Cardiac muscle cell (in vitro differentiated cells and primary cell): ENCODE measurements around the gene TTC33. TPM values are rescaled to one million over a fixed set of nuclear protein-coding genes. Genes with fewer than 3 reads are reported as not detected.

ENCODE experiments used
- DNase-seq, 2 donors: peaks; one replicate each; pipeline versions ENCODE4 v3.0.0 to v3.0.0-alpha.2; 2010 to 2017; ENCODE audit warnings: low read depth in 1 of 2, low spot score in 1 of 2
- H3K27ac ChIP-seq: fragments of 200-600 bp; sonication (generic); 2 replicates; pipeline ENCODE4 v1.5.1; 2016
- H3K27me3 ChIP-seq: fragments of 200-600 bp; sonication (generic); 2 replicates; pipeline ENCODE4 v1.6.0; 2016; ENCODE audit warnings: control low read depth
- H3K36me3 ChIP-seq: fragments of 200-600 bp; sonication (generic); 2 replicates; pipeline ENCODE4 v1.5.1; 2016; ENCODE audit warnings: control low read depth
- H3K4me1 ChIP-seq: fragments of 200-600 bp; sonication (generic); 2 replicates; pipeline ENCODE4 v1.8.1; 2017; ENCODE audit warnings: low read depth, mild to moderate bottlenecking, mixed run types
- H3K4me3 ChIP-seq: fragments of 200-600 bp; sonication (generic); 2 replicates; pipeline ENCODE4 v1.5.1; 2016; ENCODE audit warnings: mild to moderate bottlenecking
- H3K9me3 ChIP-seq: fragments of 200-600 bp; sonication (generic); 2 replicates; pipeline ENCODE4 v1.5.1; 2017; ENCODE audit warnings: low read depth, mild to moderate bottlenecking, control low read depth
- polyA plus RNA-seq: library from polyadenylated mRNA; unstranded; fragments of >200 nt; fragmentation: Nextera tagmentation; extraction: Ambion mirVana; gene quantifications from 2 replicates; pipeline ENCODE4 v1.2.1, GENCODE V29; 2016
- total RNA-seq: library from RNA; depleted of rRNA; stranded (reverse); fragments of >200 nt; gene quantifications from 2 replicates; pipeline ENCODE4 v1.2.3, GENCODE V29; 2016
- TF ChIP-seq, protein P1 (sequence below): IDR thresholded peaks from 2 replicates; pipeline ENCODE4 v1.5.1; 2012; ENCODE audit warnings: low read depth, mild to moderate bottlenecking, low read length

Gene TTC33
- total and polyA plus RNA-seq, 2 experiments from 2014 or later, result 16.3 to 46.7 TPM

DNA sequence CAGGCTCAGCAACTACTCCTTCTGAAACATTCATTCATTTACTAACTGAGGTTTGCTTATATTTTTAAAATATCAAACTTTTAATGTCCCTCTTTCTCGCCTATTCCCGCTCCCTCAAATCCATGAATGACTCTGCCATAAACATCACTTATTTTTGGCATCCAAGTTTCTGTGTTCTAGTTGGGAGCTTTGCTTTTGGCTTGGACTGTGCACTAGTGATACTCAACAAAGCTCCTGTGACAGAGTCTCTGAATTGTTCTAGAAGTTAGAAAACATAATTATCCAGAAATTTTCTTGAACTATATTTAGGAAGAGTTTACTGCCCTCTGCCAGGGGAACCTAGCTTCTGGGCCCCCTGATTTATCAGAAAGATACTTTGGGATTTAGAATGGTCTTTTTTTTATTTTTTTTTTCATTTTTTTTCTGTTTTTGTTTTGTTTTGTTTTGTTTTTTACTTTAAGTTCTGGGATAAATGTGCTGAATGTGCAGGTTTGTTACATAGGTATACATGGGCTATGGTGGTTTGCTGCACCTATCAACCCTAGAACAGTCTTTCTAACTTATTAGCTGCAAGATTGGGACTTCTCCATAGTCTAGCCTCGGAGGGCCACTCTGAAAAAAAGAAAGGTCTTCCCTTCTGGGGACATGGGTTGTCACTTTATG, 140.7 kb downstream of the TTC33 start:
- TF ChIP-seq, protein P1, sequence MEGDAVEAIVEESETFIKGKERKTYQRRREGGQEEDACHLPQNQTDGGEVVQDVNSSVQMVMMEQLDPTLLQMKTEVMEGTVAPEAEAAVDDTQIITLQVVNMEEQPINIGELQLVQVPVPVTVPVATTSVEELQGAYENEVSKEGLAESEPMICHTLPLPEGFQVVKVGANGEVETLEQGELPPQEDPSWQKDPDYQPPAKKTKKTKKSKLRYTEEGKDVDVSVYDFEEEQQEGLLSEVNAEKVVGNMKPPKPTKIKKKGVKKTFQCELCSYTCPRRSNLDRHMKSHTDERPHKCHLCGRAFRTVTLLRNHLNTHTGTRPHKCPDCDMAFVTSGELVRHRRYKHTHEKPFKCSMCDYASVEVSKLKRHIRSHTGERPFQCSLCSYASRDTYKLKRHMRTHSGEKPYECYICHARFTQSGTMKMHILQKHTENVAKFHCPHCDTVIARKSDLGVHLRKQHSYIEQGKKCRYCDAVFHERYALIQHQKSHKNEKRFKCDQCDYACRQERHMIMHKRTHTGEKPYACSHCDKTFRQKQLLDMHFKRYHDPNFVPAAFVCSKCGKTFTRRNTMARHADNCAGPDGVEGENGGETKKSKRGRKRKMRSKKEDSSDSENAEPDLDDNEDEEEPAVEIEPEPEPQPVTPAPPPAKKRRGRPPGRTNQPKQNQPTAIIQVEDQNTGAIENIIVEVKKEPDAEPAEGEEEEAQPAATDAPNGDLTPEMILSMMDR, result no peak
- H3K4me1 ChIP-seq, result no peaks in the 10 kb centered on the region
- H3K4me3 ChIP-seq, result no peak overlapping the region
- DNase-seq, result no peak
- H3K9me3 ChIP-seq, result no peaks in the 10 kb centered on the region
- no peak overlapping the region for H3K27ac ChIP-seq
- H3K27me3 ChIP-seq, result no peaks in the 10 kb centered on the region
- no peaks in the 10 kb centered on the region for H3K36me3 ChIP-seq

DNA sequence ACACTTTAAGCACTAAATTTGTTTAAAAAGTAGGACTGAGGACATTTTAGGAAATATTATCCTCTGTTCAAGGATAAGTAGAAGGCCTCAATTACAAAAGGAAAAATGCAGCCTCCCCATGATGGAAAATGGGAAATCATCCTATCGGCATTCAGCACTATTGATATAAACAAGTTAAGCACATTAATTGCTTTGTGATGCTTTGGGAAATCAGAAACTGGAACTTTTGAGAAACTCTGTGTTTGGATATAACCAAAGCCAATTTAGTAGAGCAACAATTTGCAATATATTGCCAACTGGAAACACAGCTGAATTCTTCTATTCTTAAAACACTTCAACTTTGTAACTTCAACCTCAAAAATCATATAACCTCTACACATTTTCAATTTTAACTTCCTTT, 141.3 kb downstream of the TTC33 start:
- Histone ChIP-seq H3K36me3 (no peaks in the 10 kb centered on the region), H3K27me3 (no peaks in the 10 kb centered on the region), H3K4me1 (no peaks in the 10 kb centered on the region), H3K27ac (no peak overlapping the region), H3K9me3 (no peaks in the 10 kb centered on the region), H3K4me3 (no peak overlapping the region)
- DNase-seq, result no peak
- TF ChIP-seq, protein P1, result no peak

GRCh38 chr5:40607202-40607601, 148.6 kb downstream of the TTC33 start:
- Histone ChIP-seq H3K9me3 (no peaks in the 10 kb centered on the region), H3K27me3 (no peaks in the 10 kb centered on the region), H3K36me3 (no peaks in the 10 kb centered on the region), H3K4me1 (no peaks in the 10 kb centered on the region), H3K4me3 (no peak overlapping the region), H3K27ac (no peak overlapping the region)
- TF ChIP-seq, protein P1, result no peak
- no peak for DNase-seq

DNA sequence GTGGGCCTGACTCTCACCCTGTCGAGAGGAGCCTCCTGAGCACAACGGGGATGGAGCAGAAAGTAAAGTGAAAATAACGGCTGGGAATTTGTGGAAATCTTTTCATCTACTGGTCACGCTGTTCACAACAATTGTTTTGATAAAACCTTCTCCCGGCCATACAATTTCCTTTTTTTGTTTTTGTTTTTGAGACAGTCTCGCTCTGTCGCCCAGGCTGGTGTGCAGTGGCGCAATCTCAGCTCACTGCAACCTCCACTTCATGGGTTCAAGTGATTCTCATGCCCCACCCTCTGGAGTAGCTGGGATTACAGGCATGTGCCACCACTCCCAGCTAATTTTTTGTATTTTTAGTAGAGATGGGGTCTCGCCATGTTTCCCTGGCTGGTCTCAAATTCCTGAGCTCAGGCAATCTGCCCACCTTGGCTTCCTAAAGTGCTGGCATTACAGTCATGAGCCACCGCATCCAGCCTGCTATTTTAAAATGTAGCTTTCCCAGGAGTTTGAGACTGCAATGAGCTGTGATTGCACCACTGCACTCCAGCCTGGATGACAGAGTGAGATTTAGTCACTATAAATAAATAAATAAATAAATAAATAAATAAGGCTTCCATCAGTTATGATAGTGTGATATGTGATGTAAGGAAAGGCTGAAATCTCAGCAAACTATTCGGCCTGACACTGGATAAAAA, 149.5 kb downstream of the TTC33 start:
- H3K9me3 ChIP-seq, result no peaks in the 10 kb centered on the region
- TF ChIP-seq, protein P1, result no peak
- no peak for DNase-seq

DNA sequence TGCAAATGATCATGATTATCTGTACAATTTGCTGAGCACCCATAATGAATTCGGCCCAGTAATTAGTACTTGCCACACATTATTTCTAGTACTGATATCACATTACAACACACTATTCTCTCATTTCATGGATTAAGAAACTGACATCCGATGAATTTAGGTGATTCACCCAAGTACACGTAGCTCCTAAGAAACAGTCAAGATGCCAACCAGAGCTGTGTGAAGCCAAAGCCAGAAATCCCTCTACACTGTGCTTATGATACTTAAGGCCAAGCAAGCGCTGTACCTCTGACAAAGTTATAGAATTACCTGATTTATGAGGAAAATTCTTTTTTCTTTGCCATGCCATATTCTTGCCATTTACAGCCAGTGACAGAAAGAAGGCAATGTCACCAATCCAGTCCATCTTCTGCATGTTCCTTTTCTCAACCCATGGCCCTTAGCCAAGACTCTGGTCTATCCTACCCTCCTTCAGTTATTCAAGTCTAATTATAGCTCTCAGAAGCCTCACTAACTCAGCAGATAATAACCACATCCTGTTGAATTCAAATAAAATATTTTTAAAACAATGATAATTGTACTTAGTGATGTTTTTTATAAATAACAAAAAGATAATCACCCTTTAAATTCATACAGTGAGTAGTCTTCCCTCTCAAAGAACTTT, 150.3 kb downstream of the TTC33 start:
- TF ChIP-seq, protein P1, result no peak
- Histone ChIP-seq H3K27me3 (no peaks in the 10 kb centered on the region), H3K27ac (no peak overlapping the region), H3K4me3 (no peak overlapping the region), H3K9me3 (no peaks in the 10 kb centered on the region), H3K36me3 (no peaks in the 10 kb centered on the region), H3K4me1 (no peaks in the 10 kb centered on the region)
- peak in 1 of 2 donors; percentile 38 for DNase-seq

More for the DNA sequence above, 149.5 kb downstream of the TTC33 start:
- H3K36me3 ChIP-seq, result no peaks in the 10 kb centered on the region
- H3K27ac ChIP-seq, result no peak overlapping the region
- no peak overlapping the region for H3K4me3 ChIP-seq
- no peaks in the 10 kb centered on the region for H3K4me1 ChIP-seq
- no peaks in the 10 kb centered on the region for H3K27me3 ChIP-seq
